Subcutaneous adipose tissue (tissue), 4 donors: ENCODE data around the gene PRKD2. TPM values are rescaled to one million over a fixed set of nuclear protein-coding genes. Genes with fewer than 3 reads are reported as not detected.

Experiments used
- small RNA-seq: library from RNA; depleted of rRNA; stranded (forward); fragments of <200 nt; gene quantifications from one replicate; pipeline ENCODE3, GENCODE V24; 2016
- total RNA-seq, 4 donors: library from RNA; depleted of rRNA; stranded (reverse); fragments of >200 nt; gene quantifications; one replicate each; pipeline ENCODE4 v1.1.0, GENCODE V29; 2016
- TF ChIP-seq, protein P1 (sequence below): fragments of 450-650 bp; IDR thresholded peaks from one replicate; pipeline ENCODE4 v1.5.1; 2016; ENCODE audit warnings: low read depth, mild to moderate bottlenecking, control low read depth, antibody characterized with exemption, moderate library complexity

PRKD2 gene
- total RNA-seq, 4 donors from 2014 or later: 14.5 to 50.9 (median 25.0) TPM

DNA sequence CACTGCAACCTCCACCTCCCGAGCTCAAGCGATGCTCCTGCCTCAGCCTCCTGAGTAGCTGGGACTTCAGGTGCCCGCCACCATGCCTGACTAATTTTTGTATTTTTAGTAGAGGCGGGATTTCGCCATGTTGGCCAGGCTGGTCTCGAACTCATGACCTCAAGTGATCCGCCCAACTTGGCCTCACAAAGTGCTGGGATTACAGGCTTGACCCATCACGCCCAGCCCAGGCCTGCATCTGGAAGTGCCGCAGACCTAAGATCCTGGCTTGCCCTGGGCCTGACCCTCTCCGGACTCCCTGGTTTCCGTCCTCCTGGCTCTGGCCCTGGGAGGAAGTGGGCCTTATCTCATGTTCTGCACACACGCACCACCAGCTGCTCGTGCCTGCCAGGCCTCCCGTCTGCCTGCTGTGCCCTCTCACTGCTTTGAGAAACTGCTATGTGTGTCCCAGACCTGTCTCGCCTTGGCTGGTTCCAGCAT is 87.3 kb downstream of the PRKD2 start:
- TF ChIP-seq, protein P1, sequence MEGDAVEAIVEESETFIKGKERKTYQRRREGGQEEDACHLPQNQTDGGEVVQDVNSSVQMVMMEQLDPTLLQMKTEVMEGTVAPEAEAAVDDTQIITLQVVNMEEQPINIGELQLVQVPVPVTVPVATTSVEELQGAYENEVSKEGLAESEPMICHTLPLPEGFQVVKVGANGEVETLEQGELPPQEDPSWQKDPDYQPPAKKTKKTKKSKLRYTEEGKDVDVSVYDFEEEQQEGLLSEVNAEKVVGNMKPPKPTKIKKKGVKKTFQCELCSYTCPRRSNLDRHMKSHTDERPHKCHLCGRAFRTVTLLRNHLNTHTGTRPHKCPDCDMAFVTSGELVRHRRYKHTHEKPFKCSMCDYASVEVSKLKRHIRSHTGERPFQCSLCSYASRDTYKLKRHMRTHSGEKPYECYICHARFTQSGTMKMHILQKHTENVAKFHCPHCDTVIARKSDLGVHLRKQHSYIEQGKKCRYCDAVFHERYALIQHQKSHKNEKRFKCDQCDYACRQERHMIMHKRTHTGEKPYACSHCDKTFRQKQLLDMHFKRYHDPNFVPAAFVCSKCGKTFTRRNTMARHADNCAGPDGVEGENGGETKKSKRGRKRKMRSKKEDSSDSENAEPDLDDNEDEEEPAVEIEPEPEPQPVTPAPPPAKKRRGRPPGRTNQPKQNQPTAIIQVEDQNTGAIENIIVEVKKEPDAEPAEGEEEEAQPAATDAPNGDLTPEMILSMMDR: no peak

DNA sequence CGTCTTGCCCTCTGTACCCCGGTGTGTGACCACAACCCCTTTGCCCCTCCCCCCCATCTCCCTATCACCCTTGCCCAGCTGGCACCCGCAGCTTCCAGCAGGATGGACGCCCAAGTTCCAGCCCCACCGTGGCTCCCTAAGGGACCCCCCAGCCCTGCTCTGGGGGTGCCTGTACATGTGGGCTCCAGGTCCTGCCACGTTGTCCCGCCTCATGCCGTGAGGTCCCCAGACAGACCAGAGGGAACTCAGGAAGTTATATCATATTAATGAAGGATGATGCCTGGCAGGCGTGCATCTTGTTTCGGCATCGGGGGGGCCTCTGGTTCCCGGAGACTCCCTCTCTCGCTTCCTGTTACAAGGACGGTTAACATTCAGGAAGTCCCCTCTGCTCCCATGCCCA is 90.5 kb downstream of the PRKD2 start:
- TF ChIP-seq, protein P1: no peak

DNA sequence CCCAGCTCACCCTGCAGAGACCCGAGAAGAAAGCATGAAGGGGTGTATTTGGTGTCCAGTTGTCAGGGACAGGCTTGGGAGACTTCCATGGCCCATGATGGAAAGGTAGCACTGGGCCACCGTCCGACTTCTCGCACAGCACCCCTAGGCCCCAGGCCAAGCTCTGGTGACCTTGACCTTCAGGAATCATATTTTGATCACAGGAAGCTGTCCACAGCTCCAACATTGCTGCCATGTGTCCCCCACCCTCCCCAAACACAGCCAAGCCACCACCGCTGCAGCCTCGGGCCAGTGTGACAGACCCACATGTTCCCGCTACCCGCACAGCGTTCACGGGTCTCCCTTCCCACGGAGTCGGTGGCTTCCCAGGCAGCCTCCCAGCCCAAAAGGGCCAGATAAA is 91.2 kb downstream of the PRKD2 start:
- TF ChIP-seq, protein P1: no peak

DNA sequence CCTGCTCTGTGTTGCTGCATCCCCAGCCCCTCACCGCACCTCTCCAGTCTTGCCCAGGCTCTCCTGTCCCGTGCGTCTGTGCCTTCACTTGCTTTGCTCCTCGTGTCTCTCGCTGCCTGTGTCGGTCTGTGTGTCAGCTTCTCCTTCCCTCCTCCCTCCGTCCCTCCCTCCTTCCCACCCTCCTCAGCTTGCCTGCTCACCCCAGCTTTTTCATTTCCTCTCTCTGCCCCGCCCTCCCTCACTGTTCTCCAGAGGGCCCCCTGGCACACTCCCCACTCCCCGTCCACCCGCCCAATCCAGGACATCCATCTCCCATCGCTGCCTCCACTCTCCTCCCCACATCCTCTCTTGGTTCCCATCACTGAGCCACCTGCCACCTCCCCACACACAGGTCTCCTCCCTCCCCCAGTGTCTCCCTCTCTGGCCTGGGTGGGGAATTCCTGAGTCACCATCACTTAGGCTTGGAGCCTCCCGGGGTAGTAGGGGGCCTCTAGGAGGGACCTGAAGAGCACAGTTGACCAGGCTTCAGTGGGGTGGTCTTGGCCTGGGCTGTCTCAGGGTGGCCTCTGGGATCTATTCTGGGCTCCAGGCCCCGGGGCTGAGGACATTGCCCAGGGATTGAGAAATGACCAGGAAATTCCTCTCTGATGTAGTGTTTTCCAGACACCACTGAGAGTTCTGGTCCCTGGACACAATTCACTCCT is 91.8 kb downstream of the PRKD2 start, which contains the start of gene PTGIR:
Gene PTGIR, minus strand, starts transcription at position 132 of the 704 bp plus-strand sequence. CDS start 864 bp downstream, outside the sequence.
- TF ChIP-seq, protein P1: no peak

Small RNAs within 50 kb of the gene (small RNA-seq; reads per million reads assigned to genes)
- gene MIR320E (not detected), gene RF00019 (0.49 reads per million), gene RN7SL364P (not detected)

Other genes with a start within 250 kb of the PRKD2 start
- 1 to 10 TPM in 1 of 4 donors, under 1 TPM in 3; 0.33 to 2.3 (median 0.78) TPM for gene PNMA8A, start 245.6 kb downstream of the PRKD2 start, total RNA-seq
- 1 to 10 TPM in 3 of 4 donors, under 1 TPM in 1; 0.49 to 4.3 (median 2.2) TPM for gene PNMA8B, start 221.2 kb downstream of the PRKD2 start, total RNA-seq
- 100 to 1,000 TPM in 3 of 4 donors, 10 to 100 TPM in 1; 62.3 to 256 (median 132) TPM for gene CALM3, start 115.8 kb downstream of the PRKD2 start, total RNA-seq
- 1 to 10 TPM in 3 of 4 donors, under 1 TPM in 1; 0.94 to 2.9 (median 2.3) TPM for gene PTGIR, start 92.0 kb downstream of the PRKD2 start, total RNA-seq
- gene GNG8, start 80.9 kb downstream of the PRKD2 start, total RNA-seq: not detected
- under 1 TPM in 3 of 4 donors, not detected in 1; 0.22 to 0.68 (median 0.57) TPM for gene DACT3, start 55.9 kb downstream of the PRKD2 start, total RNA-seq
- gene FKRP, start 28.9 kb upstream of the PRKD2 start, total RNA-seq: 10 to 100 TPM in 2 of 4 donors, 1 to 10 TPM in 2; 7.0 to 14.3 (median 10.5) TPM
- 10 to 100 TPM; 37.7 to 73.7 (median 43.0) TPM for gene STRN4, start 29.3 kb upstream of the PRKD2 start, total RNA-seq
- gene SLC1A5, start 71.5 kb upstream of the PRKD2 start, total RNA-seq: 100 to 1,000 TPM in 2 of 4 donors, 10 to 100 TPM in 2; 63.3 to 185 (median 100) TPM
- gene AP2S1, start 133.7 kb upstream of the PRKD2 start, total RNA-seq: 100 to 1,000 TPM in 2 of 4 donors, 10 to 100 TPM in 2; 69.3 to 126 (median 97.3) TPM
- gene ARHGAP35, start 143.9 kb upstream of the PRKD2 start, total RNA-seq: 10 to 100 TPM; 36.5 to 66.7 (median 50.9) TPM